Measurements from ENCODE around the gene MCFD2.

DNA sequence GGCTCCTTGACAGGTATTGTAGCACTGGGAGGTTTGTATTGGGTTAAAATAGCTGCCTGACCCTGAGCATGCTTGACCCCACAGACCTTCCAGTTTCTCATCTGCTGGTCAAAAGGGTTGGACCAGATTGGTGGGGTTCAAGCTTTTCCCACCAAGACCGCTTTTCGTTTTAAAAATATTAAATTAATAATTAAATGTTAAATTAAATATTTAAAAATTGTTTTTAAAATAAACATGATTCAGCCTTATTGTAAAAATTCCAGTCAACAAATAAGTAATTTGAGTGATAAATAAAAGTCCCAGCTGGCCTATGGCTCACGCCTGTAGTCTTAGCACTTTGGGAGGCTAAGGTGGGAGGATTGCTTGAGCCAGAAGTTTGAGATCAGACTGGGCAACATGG is 36.6 kb upstream of the MCFD2 start:
- TF ChIP-seq, protein P1, sequence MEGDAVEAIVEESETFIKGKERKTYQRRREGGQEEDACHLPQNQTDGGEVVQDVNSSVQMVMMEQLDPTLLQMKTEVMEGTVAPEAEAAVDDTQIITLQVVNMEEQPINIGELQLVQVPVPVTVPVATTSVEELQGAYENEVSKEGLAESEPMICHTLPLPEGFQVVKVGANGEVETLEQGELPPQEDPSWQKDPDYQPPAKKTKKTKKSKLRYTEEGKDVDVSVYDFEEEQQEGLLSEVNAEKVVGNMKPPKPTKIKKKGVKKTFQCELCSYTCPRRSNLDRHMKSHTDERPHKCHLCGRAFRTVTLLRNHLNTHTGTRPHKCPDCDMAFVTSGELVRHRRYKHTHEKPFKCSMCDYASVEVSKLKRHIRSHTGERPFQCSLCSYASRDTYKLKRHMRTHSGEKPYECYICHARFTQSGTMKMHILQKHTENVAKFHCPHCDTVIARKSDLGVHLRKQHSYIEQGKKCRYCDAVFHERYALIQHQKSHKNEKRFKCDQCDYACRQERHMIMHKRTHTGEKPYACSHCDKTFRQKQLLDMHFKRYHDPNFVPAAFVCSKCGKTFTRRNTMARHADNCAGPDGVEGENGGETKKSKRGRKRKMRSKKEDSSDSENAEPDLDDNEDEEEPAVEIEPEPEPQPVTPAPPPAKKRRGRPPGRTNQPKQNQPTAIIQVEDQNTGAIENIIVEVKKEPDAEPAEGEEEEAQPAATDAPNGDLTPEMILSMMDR (IDR thresholded peaks at IDR 0.05; ENCODE audit: low read depth, low read length): no peak
- TF ChIP-seq EZH2phosphoT487 (IDR thresholded peaks at IDR 0.05; ENCODE audit: low read depth): no peak

Data from OCI-LY3 (cell line).